Stimulated activated CD8-positive, alpha-beta memory T cell treated with anti-CD3 and anti-CD28 coated beads, Interleukin-15, amount 100 ng/mL, for 48 hours (primary cell): Measurements from ENCODE around the gene NAALADL1.
A peak's percentile ranks its signal among the peaks of the same experiment; 100 is the strongest.
"Not testable (repeated sequence)": the region's sequence is repeated elsewhere in the genome, so short reads cannot be mapped to it uniquely, and the experiment has no call there.

Source experiments
- DNase-seq, 2 donors: peaks; one replicate each; pipeline ENCODE4 v3.0.0-alpha.2; 2020; ENCODE audit warnings: low read depth in 2 of 2

The NAALADL1 gene

GRCh38 chr11:65013888-65014725, 44.2 kb downstream of the NAALADL1 start, which contains the start of gene ARL2:
ARL2 (plus strand) TSS chr11:65014160; CDS start chr11:65014208, 48 bp downstream.
- DNase-seq = peak; percentile 82 to 85

GRCh38 chr11:65013130-65013887, 45.0 kb downstream of the NAALADL1 start:
- DNase-seq = peak; percentile 85

GRCh38 chr11:65008873-65009272, 49.5 kb downstream of the NAALADL1 start:
- DNase-seq = no peak

GRCh38 chr11:65008016-65008415, 50.3 kb downstream of the NAALADL1 start:
- no peak for DNase-seq

GRCh38 chr11:65003968-65004367, 54.4 kb downstream of the NAALADL1 start:
- DNase-seq = not testable (repeated sequence)

GRCh38 chr11:65003282-65003681, 55.1 kb downstream of the NAALADL1 start:
- DNase-seq = no peak

- DNase-seq = no peak
Observed at GRCh38 chr11:65002706-65003105, 55.6 kb downstream of the NAALADL1 start.

- no peak for DNase-seq
Observed at GRCh38 chr11:64999478-64999877, 58.9 kb downstream of the NAALADL1 start.

GRCh38 chr11:64998690-64999431, 59.5 kb downstream of the NAALADL1 start:
- DNase-seq = no peak

- DNase-seq = no peak
Observed at GRCh38 chr11:64998141-64998540, 60.2 kb downstream of the NAALADL1 start.

GRCh38 chr11:64996710-64997380, 61.5 kb downstream of the NAALADL1 start, which contains the start of gene BATF2:
BATF2 (minus strand) TSS chr11:64996971; CDS start chr11:64996914, 57 bp downstream.
- no peak for DNase-seq

- DNase-seq = no peak
Observed at GRCh38 chr11:64996327-64996709, 62.0 kb downstream of the NAALADL1 start.
